Astrocyte (in vitro differentiated cells and primary cell): ENCODE data around the gene CSRP3. TPM values are rescaled to one million over a fixed set of nuclear protein-coding genes. Genes with fewer than 3 reads are reported as not detected.
"Not testable (repeated sequence)": the region's sequence is repeated elsewhere in the genome, so short reads cannot be mapped to it uniquely, and the experiment has no call there.

ENCODE experiments used
- DNase-seq: peaks from one replicate; pipeline ENCODE4 v3.0.0-alpha.2; 2010; ENCODE audit warnings: low read depth
- FAIRE-seq: peaks from 2 replicates; lab custom pipeline; 2011; peaks lifted over from hg19 to GRCh38; lab: Jason Lieb, UNC
- H2AFZ ChIP-seq: 2 replicates; pipeline ENCODE4 v1.6.0; 2012; ENCODE audit warnings: low read depth, low read length, inconsistent platforms
- H3K27ac ChIP-seq: 2 replicates; pipeline ENCODE4 v1.5.1; 2011; ENCODE audit warnings: low read depth, low read length, inconsistent platforms
- H3K27me3 ChIP-seq: 2 replicates; pipeline ENCODE4 v1.6.0; 2011; ENCODE audit warnings: low read length, inconsistent platforms; ENCODE audit not compliant: insufficient read depth
- H3K36me3 ChIP-seq: 2 replicates; pipeline ENCODE4 v1.5.1; 2011; ENCODE audit warnings: low read length, inconsistent platforms; ENCODE audit not compliant: insufficient read depth
- H3K4me1 ChIP-seq: 2 replicates; pipeline ENCODE4 v1.5.1; 2011; ENCODE audit warnings: low read length, inconsistent platforms; ENCODE audit not compliant: insufficient read depth
- H3K4me2 ChIP-seq: 2 replicates; pipeline ENCODE4 v1.6.0; 2012; ENCODE audit warnings: low read length, inconsistent platforms
- H3K4me3 ChIP-seq: 2 replicates; pipeline ENCODE4 v1.5.1; 2011; ENCODE audit warnings: low read depth, mild to moderate bottlenecking, low read length, inconsistent platforms; ENCODE audit not compliant: insufficient read depth
- H3K79me2 ChIP-seq: 2 replicates; pipeline ENCODE4 v1.6.0; 2012; ENCODE audit warnings: mild to moderate bottlenecking, low read length, inconsistent platforms; ENCODE audit not compliant: insufficient read depth
- H3K9ac ChIP-seq: 2 replicates; pipeline ENCODE4 v1.6.0; 2012; ENCODE audit warnings: mild to moderate bottlenecking, low read length, inconsistent platforms
- H3K9me3 ChIP-seq: 2 replicates; pipeline ENCODE4 v1.5.1; 2012; ENCODE audit warnings: low read depth, mild to moderate bottlenecking, low read length, inconsistent platforms; ENCODE audit not compliant: insufficient read depth
- H4K20me1 ChIP-seq: 2 replicates; pipeline ENCODE4 v1.6.0; 2012; ENCODE audit warnings: low read length, inconsistent platforms; ENCODE audit not compliant: insufficient read depth
- H3K27ac Mint-ChIP-seq: one replicate; pipeline ENCODE4 v1.8.0; 2021; ENCODE audit warnings: mild to moderate bottlenecking, mixed read lengths; ENCODE audit not compliant: unreplicated experiment
- H3K27me3 Mint-ChIP-seq: one replicate; pipeline ENCODE4 v1.8.0; 2021; ENCODE audit warnings: low read depth, mixed read lengths; ENCODE audit not compliant: unreplicated experiment
- H3K36me3 Mint-ChIP-seq: one replicate; pipeline ENCODE4 v1.8.0; 2021; ENCODE audit warnings: low read depth, mixed read lengths; ENCODE audit not compliant: unreplicated experiment
- H3K4me1 Mint-ChIP-seq: one replicate; pipeline ENCODE4 v1.8.0; 2021; ENCODE audit warnings: low read depth, mixed read lengths; ENCODE audit not compliant: unreplicated experiment
- H3K4me3 Mint-ChIP-seq: one replicate; pipeline ENCODE4 v1.8.0; 2021; ENCODE audit warnings: mild to moderate bottlenecking, moderate library complexity, mixed read lengths; ENCODE audit not compliant: unreplicated experiment
- H3K9me3 Mint-ChIP-seq: one replicate; pipeline ENCODE4 v1.8.0; 2021; ENCODE audit warnings: mild to moderate bottlenecking, mixed read lengths; ENCODE audit not compliant: unreplicated experiment
- EZH2 ChIP-seq: IDR thresholded peaks from 2 replicates; pipeline ENCODE4 v1.6.1; 2012; ENCODE audit warnings: mild to moderate bottlenecking, low read length, inconsistent platforms; ENCODE audit not compliant: insufficient read depth
- total RNA-seq: library from RNA; stranded (reverse); gene quantifications from 2 replicates; pipeline ENCODE4 v1.2.1, GENCODE V29; 2021
- TF ChIP-seq, protein P1 (sequence below): IDR thresholded peaks from 2 replicates; pipeline ENCODE4 v1.5.1; 2011; ENCODE audit warnings: low read depth, mild to moderate bottlenecking, inconsistent platforms, low read length, moderate library complexity; ENCODE audit not compliant: insufficient read depth

CSRP3 gene
- total RNA-seq, 1 donor from 2014 or later: 0.43 TPM

DNA sequence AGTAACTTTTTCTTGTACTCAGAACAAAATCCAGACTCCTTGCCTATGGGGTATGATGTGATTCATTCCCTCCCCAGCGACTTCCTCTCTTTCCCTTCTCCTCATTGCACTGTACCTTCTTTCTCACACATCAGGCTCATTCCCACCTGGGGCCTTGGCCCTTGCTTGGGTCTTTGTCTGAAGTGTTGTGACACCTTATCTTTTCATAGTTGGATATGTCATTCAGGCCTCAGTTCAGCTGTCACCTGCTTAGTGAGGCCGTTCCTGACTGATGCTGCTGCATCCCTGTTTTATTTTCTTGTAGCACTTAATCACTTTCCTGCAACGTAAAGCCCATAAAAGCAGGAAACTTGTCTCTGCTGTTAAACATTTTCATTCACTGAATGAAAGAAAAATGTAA lies 44.9 kb downstream of the CSRP3 start:
- no peaks in the 10 kb centered on the region for H3K4me1 ChIP-seq
- TF ChIP-seq, protein P1, sequence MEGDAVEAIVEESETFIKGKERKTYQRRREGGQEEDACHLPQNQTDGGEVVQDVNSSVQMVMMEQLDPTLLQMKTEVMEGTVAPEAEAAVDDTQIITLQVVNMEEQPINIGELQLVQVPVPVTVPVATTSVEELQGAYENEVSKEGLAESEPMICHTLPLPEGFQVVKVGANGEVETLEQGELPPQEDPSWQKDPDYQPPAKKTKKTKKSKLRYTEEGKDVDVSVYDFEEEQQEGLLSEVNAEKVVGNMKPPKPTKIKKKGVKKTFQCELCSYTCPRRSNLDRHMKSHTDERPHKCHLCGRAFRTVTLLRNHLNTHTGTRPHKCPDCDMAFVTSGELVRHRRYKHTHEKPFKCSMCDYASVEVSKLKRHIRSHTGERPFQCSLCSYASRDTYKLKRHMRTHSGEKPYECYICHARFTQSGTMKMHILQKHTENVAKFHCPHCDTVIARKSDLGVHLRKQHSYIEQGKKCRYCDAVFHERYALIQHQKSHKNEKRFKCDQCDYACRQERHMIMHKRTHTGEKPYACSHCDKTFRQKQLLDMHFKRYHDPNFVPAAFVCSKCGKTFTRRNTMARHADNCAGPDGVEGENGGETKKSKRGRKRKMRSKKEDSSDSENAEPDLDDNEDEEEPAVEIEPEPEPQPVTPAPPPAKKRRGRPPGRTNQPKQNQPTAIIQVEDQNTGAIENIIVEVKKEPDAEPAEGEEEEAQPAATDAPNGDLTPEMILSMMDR: no peak
- TF ChIP-seq EZH2: no peak
- Mint-ChIP-seq H3K9me3 (no peaks in the 10 kb centered on the region), H3K27me3 (no peaks in the 10 kb centered on the region), H3K4me3 (no peak overlapping the region), H3K36me3 (no peaks in the 10 kb centered on the region), H3K4me1 (no peaks in the 10 kb centered on the region), H3K27ac (no peak overlapping the region)
- H3K4me3 ChIP-seq: no peak overlapping the region
- H3K27me3 ChIP-seq: no peaks in the 10 kb centered on the region
- H2AFZ ChIP-seq: no peak overlapping the region
- no peaks in the 10 kb centered on the region for H4K20me1 ChIP-seq
- FAIRE-seq (no peak), DNase-seq (no peak)
- no peaks in the 10 kb centered on the region for H3K36me3 ChIP-seq
- no peaks in the 10 kb centered on the region for H3K9me3 ChIP-seq
- no peaks in the 10 kb centered on the region for H3K79me2 ChIP-seq
- no peak overlapping the region for H3K9ac ChIP-seq
- no peak overlapping the region for H3K4me2 ChIP-seq
- H3K27ac ChIP-seq: no peak overlapping the region

DNA sequence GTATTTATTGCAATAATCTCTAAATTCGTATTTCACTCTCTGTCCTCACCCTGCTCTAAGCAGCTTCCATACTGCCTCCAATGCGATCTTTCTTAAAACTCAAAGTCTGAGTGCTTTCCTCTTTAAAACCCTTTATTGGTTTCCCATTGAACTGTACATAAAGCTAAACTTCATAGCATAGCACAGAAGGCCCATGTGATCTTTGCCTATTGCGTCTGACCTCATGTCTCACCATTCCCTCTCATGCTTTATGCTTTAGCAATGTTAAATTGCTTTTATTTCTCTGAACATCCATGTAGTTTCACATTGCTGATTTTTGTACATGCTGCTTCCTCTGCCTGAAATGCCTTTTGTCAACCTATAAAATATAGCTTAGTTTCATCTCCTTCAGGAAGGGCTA lies 56.5 kb downstream of the CSRP3 start:
- Mint-ChIP-seq H3K27ac (no peak overlapping the region), H3K4me1 (no peaks in the 10 kb centered on the region), H3K27me3 (no peaks in the 10 kb centered on the region), H3K9me3 (no peaks in the 10 kb centered on the region), H3K36me3 (no peaks in the 10 kb centered on the region), H3K4me3 (no peak overlapping the region)
- Histone ChIP-seq H3K4me2 (no peak overlapping the region), H3K36me3 (peaks cover 8% of the 10 kb centered on the region), H3K9ac (no peak overlapping the region), H4K20me1 (no peaks in the 10 kb centered on the region), H3K79me2 (no peaks in the 10 kb centered on the region), H3K27me3 (no peaks in the 10 kb centered on the region), H3K4me1 (no peaks in the 10 kb centered on the region), H3K27ac (no peak overlapping the region), H2AFZ (no peak overlapping the region), H3K9me3 (no peaks in the 10 kb centered on the region), H3K4me3 (no peak overlapping the region)
- FAIRE-seq (no peak), DNase-seq (no peak)
- no peak for TF ChIP-seq EZH2
- TF ChIP-seq, protein P1: no peak

DNA sequence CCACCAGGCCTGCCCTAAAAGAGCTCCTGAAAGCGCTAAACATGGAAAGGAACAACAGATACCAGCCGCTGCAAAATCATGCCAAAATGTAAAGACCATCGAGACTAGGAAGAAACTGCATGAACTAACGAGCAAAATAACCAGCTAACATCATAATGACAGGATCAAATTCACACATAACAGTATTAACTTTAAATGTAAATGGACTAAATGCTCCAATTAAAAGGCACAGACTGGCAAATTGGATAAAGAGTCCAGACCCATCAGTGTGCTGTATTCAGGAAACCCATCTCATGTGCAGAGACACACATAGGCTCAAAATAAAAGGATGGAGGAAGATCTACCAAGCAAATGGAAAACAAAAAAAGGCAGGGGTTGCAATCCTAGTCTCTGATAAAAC lies 64.9 kb downstream of the CSRP3 start:
- not testable (repeated sequence) for H3K79me2 ChIP-seq, H3K4me2 ChIP-seq, H2AFZ ChIP-seq, H3K4me1 Mint-ChIP-seq, H3K27me3 Mint-ChIP-seq, H3K9ac ChIP-seq, H3K27ac Mint-ChIP-seq, FAIRE-seq, H3K27ac ChIP-seq, H3K27me3 ChIP-seq, H3K4me1 ChIP-seq, H3K9me3 Mint-ChIP-seq, DNase-seq, H3K4me3 Mint-ChIP-seq, H3K9me3 ChIP-seq, H3K36me3 ChIP-seq, H3K4me3 ChIP-seq, H4K20me1 ChIP-seq
- peaks cover 12% of the 10 kb centered on the region for H3K36me3 Mint-ChIP-seq
